HG03378 (cell line): ENCODE data around the gene POU2F2.

ENCODE experiments used
- ATAC-seq: cut with Tn5 transposase; IDR thresholded peaks from one replicate; pipeline ENCODE4 v1.9.1; 2021; ENCODE audit warnings: mild to moderate bottlenecking, moderate library complexity; ENCODE audit not compliant: unreplicated experiment

Gene POU2F2

GRCh38 chr19:42081584-42082203 is 50.6 kb downstream of the POU2F2 start:
- no peak for ATAC-seq

- ATAC-seq: no peak
These were observed 51.4 kb downstream of the POU2F2 start for GRCh38 chr19:42080764-42081375.

- no peak for ATAC-seq
These were observed 52.1 kb downstream of the POU2F2 start for GRCh38 chr19:42079886-42080763.

DNA sequence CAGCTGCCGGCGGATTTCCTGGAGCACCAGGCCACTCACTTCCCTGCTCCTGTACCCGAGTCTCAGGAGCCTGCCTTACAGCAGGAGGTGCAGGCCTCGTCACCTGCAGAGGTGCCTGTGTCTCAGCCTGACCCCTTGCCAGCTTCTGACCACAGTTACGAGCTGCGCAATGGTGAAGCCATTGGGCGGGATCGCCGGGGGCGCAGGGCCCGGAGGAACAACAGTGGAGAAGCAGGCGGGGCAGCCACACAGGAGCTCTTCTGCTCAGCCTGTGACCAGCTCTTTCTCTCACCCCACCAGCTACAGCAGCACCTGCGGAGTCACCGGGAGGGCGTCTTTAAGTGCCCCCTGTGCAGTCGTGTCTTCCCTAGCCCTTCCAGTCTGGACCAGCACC is 53.0 kb downstream of the POU2F2 start:
- ATAC-seq: no peak

DNA sequence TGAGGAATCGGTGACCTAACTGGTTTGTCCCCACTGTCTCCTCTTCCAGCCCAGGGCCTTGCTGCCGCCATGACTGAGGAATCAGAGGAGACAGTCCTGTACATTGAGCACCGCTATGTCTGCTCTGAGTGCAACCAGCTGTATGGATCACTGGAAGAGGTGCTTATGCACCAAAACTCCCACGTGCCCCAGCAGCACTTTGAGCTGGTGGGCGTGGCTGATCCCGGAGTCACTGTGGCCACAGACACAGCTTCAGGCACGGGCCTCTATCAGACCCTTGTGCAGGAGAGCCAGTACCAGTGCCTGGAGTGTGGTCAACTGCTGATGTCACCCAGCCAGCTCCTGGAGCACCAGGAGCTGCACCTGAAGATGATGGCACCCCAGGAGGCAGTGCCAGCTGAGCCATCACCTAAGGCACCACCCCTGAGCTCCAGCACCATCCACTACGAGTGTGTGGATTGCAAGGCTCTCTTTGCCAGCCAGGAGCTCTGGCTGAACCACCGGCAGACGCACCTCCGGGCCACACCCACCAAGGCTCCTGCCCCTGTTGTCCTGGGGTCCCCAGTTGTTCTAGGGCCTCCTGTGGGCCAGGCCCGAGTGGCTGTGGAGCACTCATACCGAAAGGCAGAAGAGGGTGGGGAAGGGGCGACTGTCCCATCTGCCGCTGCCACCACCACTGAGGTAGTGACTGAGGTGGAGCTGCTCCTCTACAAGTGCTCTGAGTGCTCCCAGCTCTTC is 53.5 kb downstream of the POU2F2 start:
- no peak for ATAC-seq

DNA sequence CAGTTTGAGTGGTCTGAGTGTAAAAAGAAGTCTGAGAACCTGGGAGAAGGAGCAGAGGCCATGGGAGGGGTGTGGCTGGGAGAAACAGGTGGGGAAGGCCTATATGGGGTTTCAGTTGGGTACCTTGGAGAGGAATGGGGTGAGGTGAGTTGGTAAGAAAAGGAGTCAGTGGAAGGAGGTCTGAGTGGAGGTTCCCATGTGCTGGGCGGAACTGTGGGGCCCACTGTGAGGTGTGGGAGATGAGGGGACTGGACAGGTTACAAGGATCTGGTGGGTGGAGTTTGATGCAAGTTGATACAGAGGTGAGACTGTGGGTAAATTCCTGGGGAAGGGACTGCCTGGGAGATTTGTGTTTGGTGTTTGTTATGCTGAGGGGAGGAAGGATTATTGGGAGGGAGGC is 54.2 kb downstream of the POU2F2 start:
- no peak for ATAC-seq

GRCh38 chr19:42076380-42076944 is 55.8 kb downstream of the POU2F2 start:
- no peak for ATAC-seq

DNA sequence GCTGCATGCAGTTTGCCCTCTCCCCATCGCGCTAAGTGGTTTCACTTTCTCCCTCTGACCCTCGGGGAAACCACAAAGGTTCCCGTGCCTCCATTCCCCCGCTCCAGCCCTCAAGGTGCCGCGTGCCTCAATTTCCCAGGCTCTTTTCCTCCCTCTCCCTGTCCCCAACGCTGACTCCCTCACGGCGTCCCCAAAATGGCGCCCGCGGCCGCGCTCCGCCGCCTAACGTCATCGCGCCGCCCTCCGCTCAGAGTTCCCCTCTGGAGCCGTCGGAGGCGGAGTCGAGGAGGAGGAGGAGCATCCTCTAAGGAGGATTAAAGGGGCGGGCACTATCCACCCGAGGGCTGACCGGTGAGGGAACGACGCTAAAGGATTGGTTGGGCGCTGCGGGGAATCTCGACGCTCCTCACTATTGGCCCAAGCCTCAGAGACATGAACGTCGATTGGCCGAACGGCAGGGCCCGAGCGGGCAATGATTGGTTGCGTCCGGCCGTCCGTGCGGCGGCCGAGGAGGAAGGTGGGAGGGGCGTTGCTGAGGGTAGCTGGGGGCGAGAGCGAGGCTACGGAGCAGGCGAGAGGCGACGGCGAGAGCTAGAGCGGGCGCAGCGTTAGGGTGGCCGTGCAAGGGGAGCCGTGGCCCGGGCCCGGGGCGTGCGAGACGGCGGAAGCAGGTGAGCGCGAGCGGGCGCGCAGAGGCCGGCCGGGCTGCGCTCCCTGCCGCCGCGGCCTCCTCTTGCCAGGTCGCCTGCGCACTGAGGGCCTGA is 56.4 kb downstream of the POU2F2 start, which contains the start of gene ZNF574:
Gene ZNF574 (plus strand): TSS at position 551 of the 764 bp plus-strand sequence. CDS start 2,441 bp downstream, outside the sequence.
- peak; percentile 94 for ATAC-seq

DNA sequence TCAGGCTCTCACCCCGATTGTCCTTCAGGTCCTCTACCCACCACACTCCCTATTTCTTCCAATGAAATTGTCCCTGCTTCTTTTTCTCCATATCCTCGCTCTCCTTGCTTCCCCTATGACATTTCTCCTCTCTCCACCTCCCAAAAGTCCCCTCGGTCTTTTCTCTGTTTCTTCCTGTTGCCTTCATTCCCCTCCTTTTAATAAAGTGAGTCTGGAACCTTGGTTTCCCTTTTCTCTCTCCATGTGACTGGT is 57.0 kb downstream of the POU2F2 start:
- ATAC-seq: no peak

- ATAC-seq: no peak
These were observed 57.5 kb downstream of the POU2F2 start for GRCh38 chr19:42074513-42075363.

DNA sequence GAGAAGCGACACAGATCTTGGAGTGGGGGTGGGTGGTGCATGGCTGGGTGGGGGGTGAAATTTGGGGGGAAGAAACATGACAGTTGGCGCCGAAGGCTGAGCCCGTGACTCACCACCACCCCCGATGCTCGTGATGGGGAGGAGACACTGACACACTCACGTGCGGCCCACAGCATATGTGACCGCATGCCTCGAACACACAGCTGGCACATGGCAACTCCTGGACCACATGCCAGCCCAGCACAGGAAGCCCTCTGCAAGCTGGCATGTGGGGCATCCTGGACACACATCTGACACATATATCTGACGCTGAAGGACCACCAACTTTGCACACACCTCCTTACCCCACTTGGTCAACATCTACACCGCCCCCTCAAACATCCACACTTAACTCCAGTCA is 61.0 kb downstream of the POU2F2 start:
- no peak for ATAC-seq

GRCh38 chr19:42069619-42070351 is 62.5 kb downstream of the POU2F2 start, which contains the start of gene GRIK5:
TSS of gene GRIK5 (minus strand) at chr19:42070206. CDS start at chr19:42065770, 4,436 bp downstream.
- ATAC-seq: no peak

- no peak for ATAC-seq
These were observed 63.3 kb downstream of the POU2F2 start for GRCh38 chr19:42068756-42069571.

DNA sequence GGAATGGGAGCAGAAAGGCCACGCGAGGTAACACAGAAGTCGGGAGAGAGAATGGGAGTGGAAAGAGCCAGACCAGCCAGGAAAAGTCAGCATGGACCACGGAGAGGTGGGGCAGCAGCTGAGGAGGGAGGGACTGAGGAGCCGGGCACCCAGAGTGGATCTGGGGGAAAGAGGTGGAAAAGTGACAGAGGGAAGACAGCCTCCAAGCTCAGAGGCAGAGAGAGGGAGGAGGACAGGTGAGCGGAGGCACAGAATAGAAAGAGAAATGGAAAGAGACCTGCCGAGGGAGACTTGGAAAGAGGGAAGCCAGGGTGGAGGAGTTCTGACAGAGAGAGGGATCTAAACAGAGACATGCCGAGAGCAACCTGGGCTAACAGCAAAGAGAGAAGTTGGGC is 63.9 kb downstream of the POU2F2 start:
- no peak for ATAC-seq

DNA sequence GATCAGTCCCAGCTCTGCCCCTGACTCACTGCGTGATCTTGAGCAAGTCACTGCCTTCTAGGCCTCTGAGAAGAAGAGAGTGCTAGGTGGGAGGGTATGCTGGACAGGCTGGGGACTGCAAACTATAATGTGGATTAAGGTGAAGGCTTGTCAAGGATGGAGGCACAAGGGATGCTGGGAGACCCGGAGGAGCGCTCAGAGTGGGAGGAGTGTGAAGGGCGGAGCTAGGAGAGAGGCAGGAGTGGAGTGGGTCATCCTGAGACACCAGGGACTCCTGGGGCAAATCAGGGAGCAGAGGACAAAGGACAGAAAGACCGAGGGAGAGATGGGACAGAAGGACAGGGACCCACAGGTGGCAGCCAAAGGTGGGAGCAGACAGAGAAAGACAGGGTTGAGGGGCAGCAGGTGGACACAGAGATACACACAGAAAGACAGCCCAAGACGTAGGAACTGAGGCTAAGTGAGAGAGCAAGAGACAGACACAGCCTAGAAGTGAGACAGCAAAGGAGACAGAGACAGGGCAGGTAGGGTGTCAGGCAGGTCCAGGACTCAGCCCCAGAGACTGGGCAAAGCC is 64.8 kb downstream of the POU2F2 start:
- no peak for ATAC-seq

DNA sequence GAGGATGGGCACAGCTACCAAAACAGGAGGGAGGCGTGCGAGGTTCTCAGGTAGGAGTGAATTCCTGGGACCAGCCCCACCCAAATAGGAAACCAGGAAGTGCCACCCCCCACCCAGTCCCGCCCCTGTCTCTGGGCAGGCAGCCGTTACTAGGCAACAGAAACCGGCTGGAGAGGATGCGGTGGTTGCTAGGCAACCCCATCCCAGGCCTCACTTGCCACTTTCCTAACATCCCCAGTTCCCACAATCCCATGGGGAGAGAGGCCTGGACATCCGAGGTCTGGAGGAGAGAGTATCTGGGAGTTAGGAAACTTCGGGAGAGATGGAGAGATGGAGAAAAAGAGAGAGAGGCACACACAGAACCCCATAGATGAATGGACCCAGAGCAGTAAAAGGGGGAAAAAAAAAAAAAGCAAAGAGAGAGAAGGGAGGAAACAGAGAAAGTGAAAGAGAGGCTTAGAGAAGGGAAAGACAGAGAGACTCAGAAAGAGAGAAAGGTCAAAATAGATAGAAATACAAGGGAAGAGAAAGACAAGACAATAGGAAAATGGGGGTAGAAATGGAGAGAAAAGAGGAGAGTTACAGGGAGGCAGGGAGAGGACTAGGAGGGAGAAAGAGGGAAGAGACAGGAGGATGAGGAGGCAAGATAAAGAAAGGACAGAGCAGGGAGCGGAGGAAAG is 66.0 kb downstream of the POU2F2 start:
- no peak for ATAC-seq

GRCh38 chr19:42065511-42065910 is 66.7 kb downstream of the POU2F2 start:
- no peak for ATAC-seq
